HL-60 (cell line): ENCODE results near the gene PTPRR.

Source experiments
- DNase-seq, 2 experiments: peaks; one replicate each; pipeline ENCODE4 v3.0.0-alpha.2; 2010 to 2020; ENCODE audit warnings: low read depth in 1 of 2, low spot score in 1 of 2
- H3K27ac ChIP-seq: fragments of 250-450 bp; sonication (Bioruptor Pico); replicated peaks from 2 replicates; pipeline ENCODE4 v1.5.1; 2020; ENCODE audit warnings: mild to moderate bottlenecking, moderate library complexity
- H3K27me3 ChIP-seq: fragments of 250-450 bp; sonication (Bioruptor Pico); 2 replicates; pipeline ENCODE4 v1.5.1; 2021; ENCODE audit warnings: mild to moderate bottlenecking, moderate library complexity; ENCODE audit not compliant: insufficient read depth, poor library complexity, severe bottlenecking
- H3K4me3 ChIP-seq: replicated peaks from 2 replicates; pipeline ENCODE4 v1.5.1; 2011; ENCODE audit warnings: mild to moderate bottlenecking, control low read depth, low read length; ENCODE audit not compliant: insufficient read depth
- CTCF ChIP-seq: IDR thresholded peaks from one replicate; pipeline ENCODE4 v1.5.1; 2011; ENCODE audit warnings: low read length, control low read depth, inconsistent platforms; ENCODE audit not compliant: insufficient read depth
- GABPA ChIP-seq: IDR thresholded peaks from 2 replicates; pipeline ENCODE4 v1.6.1; 2012; ENCODE audit warnings: low read depth
- POLR2AphosphoS5 ChIP-seq: IDR thresholded peaks from 2 replicates; pipeline ENCODE4 v1.6.1; 2012; ENCODE audit warnings: low read depth
- SPI1 ChIP-seq: IDR thresholded peaks from 2 replicates; pipeline ENCODE4 v1.6.1; 2012; ENCODE audit warnings: low read depth, mild to moderate bottlenecking, borderline replicate concordance
- TF ChIP-seq, protein P1 (sequence below): IDR thresholded peaks from 2 replicates; pipeline ENCODE4 v1.6.1; 2012; ENCODE audit warnings: low read depth; ENCODE audit not compliant: insufficient replicate concordance

The PTPRR gene

DNA sequence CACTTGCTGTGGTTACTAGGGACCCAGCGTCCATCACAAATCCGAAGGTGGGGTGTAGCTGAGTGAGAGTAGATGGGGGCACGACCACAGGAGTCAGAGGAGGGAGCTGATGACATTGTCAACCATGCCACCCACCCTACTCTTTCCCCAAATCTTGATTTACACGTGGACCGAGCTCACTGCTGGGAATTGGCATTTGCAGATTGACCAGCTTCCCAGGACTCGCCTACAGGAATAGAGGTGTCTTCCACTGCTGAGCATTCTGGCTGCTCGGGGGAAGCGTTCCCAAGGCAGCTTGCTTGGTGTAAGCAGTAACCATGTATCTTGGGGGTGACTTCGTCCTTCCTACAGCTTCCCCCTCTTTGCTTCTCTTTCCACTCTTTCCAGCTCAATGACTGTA lies 353 bp upstream of the PTPRR start:
- no peak overlapping the region for H3K4me3 ChIP-seq
- no peak for TF ChIP-seq POLR2AphosphoS5
- TF ChIP-seq GABPA, result no peak
- TF ChIP-seq, protein P1, sequence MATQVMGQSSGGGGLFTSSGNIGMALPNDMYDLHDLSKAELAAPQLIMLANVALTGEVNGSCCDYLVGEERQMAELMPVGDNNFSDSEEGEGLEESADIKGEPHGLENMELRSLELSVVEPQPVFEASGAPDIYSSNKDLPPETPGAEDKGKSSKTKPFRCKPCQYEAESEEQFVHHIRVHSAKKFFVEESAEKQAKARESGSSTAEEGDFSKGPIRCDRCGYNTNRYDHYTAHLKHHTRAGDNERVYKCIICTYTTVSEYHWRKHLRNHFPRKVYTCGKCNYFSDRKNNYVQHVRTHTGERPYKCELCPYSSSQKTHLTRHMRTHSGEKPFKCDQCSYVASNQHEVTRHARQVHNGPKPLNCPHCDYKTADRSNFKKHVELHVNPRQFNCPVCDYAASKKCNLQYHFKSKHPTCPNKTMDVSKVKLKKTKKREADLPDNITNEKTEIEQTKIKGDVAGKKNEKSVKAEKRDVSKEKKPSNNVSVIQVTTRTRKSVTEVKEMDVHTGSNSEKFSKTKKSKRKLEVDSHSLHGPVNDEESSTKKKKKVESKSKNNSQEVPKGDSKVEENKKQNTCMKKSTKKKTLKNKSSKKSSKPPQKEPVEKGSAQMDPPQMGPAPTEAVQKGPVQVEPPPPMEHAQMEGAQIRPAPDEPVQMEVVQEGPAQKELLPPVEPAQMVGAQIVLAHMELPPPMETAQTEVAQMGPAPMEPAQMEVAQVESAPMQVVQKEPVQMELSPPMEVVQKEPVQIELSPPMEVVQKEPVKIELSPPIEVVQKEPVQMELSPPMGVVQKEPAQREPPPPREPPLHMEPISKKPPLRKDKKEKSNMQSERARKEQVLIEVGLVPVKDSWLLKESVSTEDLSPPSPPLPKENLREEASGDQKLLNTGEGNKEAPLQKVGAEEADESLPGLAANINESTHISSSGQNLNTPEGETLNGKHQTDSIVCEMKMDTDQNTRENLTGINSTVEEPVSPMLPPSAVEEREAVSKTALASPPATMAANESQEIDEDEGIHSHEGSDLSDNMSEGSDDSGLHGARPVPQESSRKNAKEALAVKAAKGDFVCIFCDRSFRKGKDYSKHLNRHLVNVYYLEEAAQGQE, result no peak
- no peak for TF ChIP-seq SPI1
- TF ChIP-seq CTCF, result no peak
- H3K27ac ChIP-seq, result no peak overlapping the region
- no peak for DNase-seq
- no peaks in the 10 kb centered on the region for H3K27me3 ChIP-seq

DNA sequence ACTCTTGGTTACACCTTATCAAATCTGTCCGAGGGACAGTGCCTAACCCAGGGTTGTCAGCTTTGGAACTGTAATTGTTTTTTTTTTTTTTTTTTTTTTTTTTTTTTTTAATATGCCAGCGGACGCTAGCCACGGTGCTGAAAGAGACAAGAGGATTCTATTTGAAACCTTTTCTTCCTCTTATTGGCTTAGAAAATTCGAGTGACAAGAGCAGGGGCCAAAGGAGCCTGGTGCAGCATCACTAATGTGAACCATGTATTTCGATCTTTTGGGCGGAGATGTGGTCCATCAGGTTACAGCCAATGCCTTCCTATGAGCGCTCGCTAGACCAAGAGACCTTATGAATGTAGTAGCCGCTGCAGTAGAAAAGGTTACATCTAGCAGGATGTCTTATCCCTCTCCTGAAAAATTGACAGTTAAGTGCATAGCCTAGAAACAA lies 922 bp downstream of the PTPRR start:
- TF ChIP-seq POLR2AphosphoS5 (no peak), CTCF (no peak), GABPA (no peak), SPI1 (no peak)
- TF ChIP-seq, protein P1, result peak; percentile 87
- Histone ChIP-seq H3K4me3 (no peak overlapping the region), H3K27ac (no peak overlapping the region), H3K27me3 (no peaks in the 10 kb centered on the region)
- no peak for DNase-seq

- no peak for DNase-seq
- Histone ChIP-seq H3K4me3 (no peak overlapping the region), H3K27ac (no peak overlapping the region), H3K27me3 (no peaks in the 10 kb centered on the region)
- no peak for TF ChIP-seq CTCF
- TF ChIP-seq, protein P1, result no peak
- TF ChIP-seq GABPA, result no peak
- no peak for TF ChIP-seq POLR2AphosphoS5
- no peak for TF ChIP-seq SPI1
These were observed 1.4 kb downstream of the PTPRR start for GRCh38 chr12:70919176-70919575.
